Endodermal cell (in vitro differentiated cells): ENCODE data around the gene PARD3B. TPM values are rescaled to one million over a fixed set of nuclear protein-coding genes. Genes with fewer than 3 reads are reported as not detected.

Experiments
- DNase-seq: peaks from one replicate; pipeline ENCODE4 v3.0.0-alpha.2; 2017
- H3K27ac ChIP-seq: 2 replicates; pipeline ENCODE4 v1.5.1; 2013; ENCODE audit warnings: mild to moderate bottlenecking, low read depth, low read length, moderate library complexity
- H3K27me3 ChIP-seq: 2 replicates; pipeline ENCODE4 v1.6.1; 2013; ENCODE audit warnings: mild to moderate bottlenecking, low read length, moderate library complexity; ENCODE audit not compliant: insufficient read depth, control insufficient read depth, poor library complexity, severe bottlenecking
- H3K36me3 ChIP-seq: 2 replicates; pipeline ENCODE4 v1.7.0; 2013; ENCODE audit warnings: mild to moderate bottlenecking, low read length, moderate library complexity; ENCODE audit not compliant: control insufficient read depth, insufficient read depth
- H3K4me1 ChIP-seq: one replicate; pipeline ENCODE4 v1.7.0; 2013; ENCODE audit warnings: low read length; ENCODE audit not compliant: control insufficient read depth, insufficient read depth
- H3K4me3 ChIP-seq: 2 replicates; pipeline ENCODE4 v1.5.1; 2013; ENCODE audit warnings: mild to moderate bottlenecking, low read length, moderate library complexity
- H3K9ac ChIP-seq: 2 replicates; pipeline ENCODE4 v1.6.1; 2013; ENCODE audit warnings: mild to moderate bottlenecking, low read length, moderate library complexity; ENCODE audit not compliant: poor library complexity, severe bottlenecking; ENCODE audit errors: extremely low read depth
- H3K9me3 ChIP-seq: 2 replicates; pipeline ENCODE4 v1.6.1; 2013; ENCODE audit warnings: mild to moderate bottlenecking, low read length, moderate library complexity; ENCODE audit not compliant: control insufficient read depth
- H3K27ac Mint-ChIP-seq: 2 replicates; pipeline ENCODE4 v1.8.0; 2020; ENCODE audit warnings: mixed read lengths
- H3K27me3 Mint-ChIP-seq: 2 replicates; pipeline ENCODE4 v1.8.0; 2021; ENCODE audit warnings: mild to moderate bottlenecking, mixed read lengths; ENCODE audit not compliant: insufficient read depth
- H3K36me3 Mint-ChIP-seq: 2 replicates; pipeline ENCODE4 v1.8.0; 2020; ENCODE audit warnings: low read depth, mixed read lengths
- H3K4me1 Mint-ChIP-seq: 2 replicates; pipeline ENCODE4 v1.8.0; 2020; ENCODE audit warnings: mixed read lengths
- H3K4me3 Mint-ChIP-seq: 2 replicates; pipeline ENCODE4 v1.8.0; 2020; ENCODE audit warnings: mild to moderate bottlenecking, moderate library complexity, mixed read lengths
- H3K9me3 Mint-ChIP-seq: 2 replicates; pipeline ENCODE4 v1.8.0; 2020; ENCODE audit warnings: mild to moderate bottlenecking, mixed read lengths
- CTCF ChIP-seq: fragments of 200-600 bp; sonication (generic); conservative IDR thresholded peaks from 2 replicates; pipeline ENCODE4 v1.5.0; 2021; ENCODE audit warnings: antibody characterized with exemption, mild to moderate bottlenecking
- WGBS, 2 experiments: methylation state at CpG; one replicate each; pipeline versions ENCODE4 v1.1.5 to v1.1.7; 2013; ENCODE audit warnings: missing lambda C conversion rate in 2 of 2, mixed read lengths in 1 of 2; ENCODE audit not compliant: insufficient coverage in 1 of 2, insufficient read length in 1 of 2; 5-methylcytosine and 5-hydroxymethylcytosine counted together
- total RNA-seq, 2 donors: library from RNA; stranded (reverse); fragmentation: NEBNext Ultra II Directional in 1 of 2; extraction: Animal tissue kit (Norgen Biotek cat#: 25700) in 1 of 2; gene quantifications; 2 replicates in 1 of 2; 3 replicates in 1 of 2; pipeline ENCODE4 v1.2.1, GENCODE V29; 2021

PARD3B gene
- total RNA-seq, 2 donors from 2014 or later = 2.5 to 5.6 TPM

GRCh38 chr2:205210494-205210893 lies 665.2 kb downstream of the PARD3B start:
- H3K4me1 ChIP-seq = no peaks in the 10 kb centered on the region
- Mint-ChIP-seq H3K4me1 (peaks cover 4% of the 10 kb centered on the region), H3K27ac (no peak overlapping the region), H3K36me3 (no peaks in the 10 kb centered on the region), H3K4me3 (no peak overlapping the region), H3K27me3 (no peaks in the 10 kb centered on the region), H3K9me3 (no peaks in the 10 kb centered on the region)
- TF ChIP-seq CTCF = no peak
- no peaks in the 10 kb centered on the region for H3K9me3 ChIP-seq
- no peak overlapping the region for H3K27ac ChIP-seq
- no peaks in the 10 kb centered on the region for H3K27me3 ChIP-seq
- no peak for DNase-seq
- WGBS, 2 experiments = 100% methylated on average over 1 to 2 of the region's 2 CpGs
- no peaks in the 10 kb centered on the region for H3K36me3 ChIP-seq
- H3K4me3 ChIP-seq = no peak overlapping the region
- H3K9ac ChIP-seq = no peak overlapping the region

GRCh38 chr2:205212357-205212756 lies 667.1 kb downstream of the PARD3B start:
- no peak overlapping the region for H3K27ac Mint-ChIP-seq
- no peaks in the 10 kb centered on the region for H3K36me3 Mint-ChIP-seq
- 69 to 89% methylated on average over 2 of the region's 2 CpGs for WGBS, 2 experiments
- no peak overlapping the region for H3K4me3 ChIP-seq
- no peaks in the 10 kb centered on the region for H3K27me3 Mint-ChIP-seq
- H3K36me3 ChIP-seq = no peaks in the 10 kb centered on the region
- no peaks in the 10 kb centered on the region for H3K9me3 Mint-ChIP-seq
- H3K4me1 ChIP-seq = no peaks in the 10 kb centered on the region
- no peak overlapping the region for H3K4me3 Mint-ChIP-seq
- no peak overlapping the region for H3K27ac ChIP-seq
- no peak for TF ChIP-seq CTCF
- no peaks in the 10 kb centered on the region for H3K9me3 ChIP-seq
- no peak overlapping the region for H3K9ac ChIP-seq
- DNase-seq = no peak
- peaks cover 6% of the 10 kb centered on the region for H3K4me1 Mint-ChIP-seq
- H3K27me3 ChIP-seq = no peaks in the 10 kb centered on the region

- WGBS, 2 experiments = 58 to 83% methylated on average over 2 to 4 of the region's 5 CpGs
- H3K9me3 Mint-ChIP-seq = no peaks in the 10 kb centered on the region
- no peak for DNase-seq
Observed at GRCh38 chr2:205216092-205216491, 670.8 kb downstream of the PARD3B start.

More at GRCh38 chr2:205216092-205216491, 670.8 kb downstream of the PARD3B start:
- Histone ChIP-seq H3K27me3 (no peaks in the 10 kb centered on the region), H3K4me3 (no peak overlapping the region), H3K9ac (no peak overlapping the region), H3K27ac (no peak overlapping the region), H3K4me1 (no peaks in the 10 kb centered on the region), H3K9me3 (no peaks in the 10 kb centered on the region), H3K36me3 (no peaks in the 10 kb centered on the region)
- H3K27ac Mint-ChIP-seq = no peak overlapping the region
- H3K36me3 Mint-ChIP-seq = no peaks in the 10 kb centered on the region
- H3K27me3 Mint-ChIP-seq = no peaks in the 10 kb centered on the region
- no peak for TF ChIP-seq CTCF
- H3K4me1 Mint-ChIP-seq = peaks cover 10% of the 10 kb centered on the region
- H3K4me3 Mint-ChIP-seq = no peak overlapping the region
